Fibroblast of lung (primary cell): ENCODE results near the gene C17orf67. TPM values are rescaled to one million over a fixed set of nuclear protein-coding genes. Genes with fewer than 3 reads are reported as not detected.

Experiments used
- DNase-seq, 2 donors: peaks; one replicate each; pipeline versions ENCODE4 v3.0.0 to v3.0.0-alpha.2; 2010; ENCODE audit warnings: low read depth in 2 of 2
- H2AFZ ChIP-seq: 2 replicates; pipeline ENCODE4 v1.5.1; 2012; ENCODE audit warnings: low read length, control low read depth, inconsistent platforms
- H3K27ac ChIP-seq: 2 replicates; pipeline ENCODE4 v1.5.1; 2011; ENCODE audit warnings: low read length, control low read depth; ENCODE audit not compliant: insufficient read depth
- H3K27me3 ChIP-seq: 2 replicates; pipeline ENCODE4 v1.5.1; 2011; ENCODE audit warnings: mild to moderate bottlenecking, low read length; ENCODE audit not compliant: control insufficient read depth, insufficient read depth
- H3K36me3 ChIP-seq: 2 replicates; pipeline ENCODE4 v1.5.1; 2011; ENCODE audit warnings: low read length; ENCODE audit not compliant: control insufficient read depth, insufficient read depth
- H3K4me1 ChIP-seq: 2 replicates; pipeline ENCODE4 v1.5.1; 2011; ENCODE audit warnings: low read length; ENCODE audit not compliant: control insufficient read depth, insufficient read depth; ENCODE audit errors: extremely low read depth
- H3K4me2 ChIP-seq: 2 replicates; pipeline ENCODE4 v1.5.1; 2011; ENCODE audit warnings: low read length, control low read depth; ENCODE audit not compliant: insufficient read depth; ENCODE audit errors: extremely low read depth
- H3K4me3 ChIP-seq, 4 experiments: fragments of 200-600 bp in 1 of 4; sonication (generic) in 1 of 4; replicated peaks in 1 of 4; 2 replicates each; pipeline ENCODE4 v1.5.1; 2011 to 2016; ENCODE audit warnings: low read length in 4 of 4, low read depth in 3 of 4, mild to moderate bottlenecking in 3 of 4, control low read depth in 2 of 4, inconsistent platforms in 1 of 4, mixed read lengths in 1 of 4; ENCODE audit not compliant: insufficient read depth in 1 of 4; ENCODE audit errors: control extremely low read depth in 1 of 4
- H3K79me2 ChIP-seq: 2 replicates; pipeline ENCODE4 v1.5.1; 2012; ENCODE audit warnings: mild to moderate bottlenecking, low read length, inconsistent platforms; ENCODE audit not compliant: control insufficient read depth, insufficient read depth
- H3K9ac ChIP-seq: 2 replicates; pipeline ENCODE4 v1.5.1; 2011; ENCODE audit warnings: mild to moderate bottlenecking, low read length, control low read depth; ENCODE audit not compliant: insufficient read depth
- H3K9me3 ChIP-seq: 2 replicates; pipeline ENCODE4 v1.5.1; 2012; ENCODE audit warnings: low read depth, low read length; ENCODE audit not compliant: control insufficient read depth, insufficient read depth
- H4K20me1 ChIP-seq: 2 replicates; pipeline ENCODE4 v1.5.1; 2011; ENCODE audit warnings: low read length; ENCODE audit not compliant: control insufficient read depth, insufficient read depth; ENCODE audit errors: extremely low read depth
- EZH2 ChIP-seq: IDR thresholded peaks from 2 replicates; pipeline ENCODE4 v1.5.1; 2012; ENCODE audit warnings: low read length, control low read depth, mild to moderate bottlenecking; ENCODE audit errors: missing control alignments
- polyA plus RNA-seq, 2 donors: library from polyadenylated mRNA; depleted of rRNA in 1 of 2; stranded (reverse) in 1 of 2; unstranded in 1 of 2; fragments of >200 nt; gene quantifications; 2 replicates each; pipeline ENCODE4 v1.2.1, GENCODE V29; 2011 to 2012; ENCODE audit warnings: missing spikeins in 1 of 2
- total RNA-seq: library from RNA; depleted of rRNA; stranded (reverse); fragments of >200 nt; gene quantifications from 2 replicates; pipeline ENCODE4 v1.2.1, GENCODE V29; 2014
- TF ChIP-seq, protein P1 (sequence below), 2 donors: IDR thresholded peaks in 1 of 2; conservative IDR thresholded peaks in 1 of 2; 1 replicate in 1 of 2; 2 replicates in 1 of 2; pipeline ENCODE4 v1.5.1; 2011 to 2012; ENCODE audit warnings: low read length in 2 of 2, control low read depth in 1 of 2, inconsistent platforms in 1 of 2, low read depth in 1 of 2, mild to moderate bottlenecking in 1 of 2

Gene C17orf67
- total and polyA plus RNA-seq, 2 donors (not counting 1 experiment from before 2014, with no cell fraction given): 0.45 to 1.7 TPM

DNA sequence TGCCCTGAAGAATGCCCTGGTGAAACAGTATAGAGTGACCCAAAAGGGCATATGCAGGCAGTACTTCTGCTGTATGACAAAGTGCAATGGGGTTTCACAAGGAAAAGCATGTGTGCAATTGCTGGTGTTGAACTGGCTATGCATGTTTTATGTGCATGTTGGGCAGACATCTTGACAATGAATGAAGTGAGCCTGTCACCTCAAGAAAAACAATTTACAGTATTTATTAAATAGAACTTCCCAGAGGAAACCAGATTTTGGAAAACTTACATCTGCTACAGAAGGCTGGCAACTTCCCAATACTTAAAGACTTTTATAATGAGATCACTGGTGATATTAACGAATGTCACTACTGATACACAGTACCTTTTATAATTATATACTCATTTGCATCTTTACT is 30.6 kb downstream of the C17orf67 start:
- Histone ChIP-seq H3K9ac (no peak overlapping the region), H3K4me1 (no peaks in the 10 kb centered on the region), H3K9me3 (no peaks in the 10 kb centered on the region), H3K4me2 (no peak overlapping the region), H2AFZ (no peak overlapping the region), H3K4me3 (no peak overlapping the region), H3K27ac (no peak overlapping the region), H3K36me3 (no peaks in the 10 kb centered on the region), H4K20me1 (no peaks in the 10 kb centered on the region), H3K79me2 (no peaks in the 10 kb centered on the region), H3K27me3 (no peaks in the 10 kb centered on the region)
- DNase-seq: peak in 1 of 2 donors; percentile 29
- no peak for TF ChIP-seq EZH2
- TF ChIP-seq, protein P1, sequence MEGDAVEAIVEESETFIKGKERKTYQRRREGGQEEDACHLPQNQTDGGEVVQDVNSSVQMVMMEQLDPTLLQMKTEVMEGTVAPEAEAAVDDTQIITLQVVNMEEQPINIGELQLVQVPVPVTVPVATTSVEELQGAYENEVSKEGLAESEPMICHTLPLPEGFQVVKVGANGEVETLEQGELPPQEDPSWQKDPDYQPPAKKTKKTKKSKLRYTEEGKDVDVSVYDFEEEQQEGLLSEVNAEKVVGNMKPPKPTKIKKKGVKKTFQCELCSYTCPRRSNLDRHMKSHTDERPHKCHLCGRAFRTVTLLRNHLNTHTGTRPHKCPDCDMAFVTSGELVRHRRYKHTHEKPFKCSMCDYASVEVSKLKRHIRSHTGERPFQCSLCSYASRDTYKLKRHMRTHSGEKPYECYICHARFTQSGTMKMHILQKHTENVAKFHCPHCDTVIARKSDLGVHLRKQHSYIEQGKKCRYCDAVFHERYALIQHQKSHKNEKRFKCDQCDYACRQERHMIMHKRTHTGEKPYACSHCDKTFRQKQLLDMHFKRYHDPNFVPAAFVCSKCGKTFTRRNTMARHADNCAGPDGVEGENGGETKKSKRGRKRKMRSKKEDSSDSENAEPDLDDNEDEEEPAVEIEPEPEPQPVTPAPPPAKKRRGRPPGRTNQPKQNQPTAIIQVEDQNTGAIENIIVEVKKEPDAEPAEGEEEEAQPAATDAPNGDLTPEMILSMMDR (conservative IDR thresholded peaks at IDR 0.05 in 1 of 2, IDR thresholded peaks at IDR 0.05 in 1 of 2; ENCODE audit: low read depth in 1 of 2, low read length in 2 of 2): no peak

DNA sequence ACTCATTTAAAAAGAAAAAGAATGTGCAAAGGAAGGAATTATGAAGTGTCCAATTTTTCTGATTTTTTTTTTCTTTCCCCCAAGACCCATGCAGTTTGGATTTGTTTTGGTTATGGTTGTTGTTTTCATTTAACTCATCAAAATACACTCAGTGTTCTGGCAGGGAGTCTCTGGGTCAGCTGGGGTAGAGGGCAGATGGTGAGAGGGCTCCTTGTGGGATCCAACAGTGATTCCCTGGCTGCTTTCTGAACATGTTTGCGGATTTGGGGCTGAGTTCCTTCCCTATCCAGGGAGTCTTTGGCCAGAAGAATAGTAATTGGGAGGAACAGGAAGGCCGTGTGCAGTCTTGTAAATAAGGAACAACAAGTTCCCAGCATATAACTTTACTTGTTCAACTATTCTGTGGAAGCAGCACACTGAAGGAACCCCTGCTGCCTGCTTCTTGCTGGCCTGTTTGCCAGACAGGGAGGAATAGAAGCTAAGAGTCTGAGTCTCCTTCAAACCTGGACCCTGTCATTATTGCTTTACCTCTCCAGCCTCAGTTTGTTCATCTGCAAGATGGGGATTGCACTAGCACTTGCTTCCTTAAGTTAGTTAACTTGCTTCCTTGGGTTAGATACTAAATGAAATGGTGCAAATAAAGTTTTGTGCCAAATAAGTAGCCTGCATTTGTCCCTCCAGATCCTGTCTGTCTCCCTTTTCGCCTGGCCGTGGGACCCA is 32.1 kb downstream of the C17orf67 start:
- H3K79me2 ChIP-seq: no peaks in the 10 kb centered on the region
- H3K4me1 ChIP-seq: no peaks in the 10 kb centered on the region
- H3K4me2 ChIP-seq: no peak overlapping the region
- H4K20me1 ChIP-seq: no peaks in the 10 kb centered on the region
- DNase-seq: peak in 1 of 2 donors; percentile 29
- H3K27me3 ChIP-seq: no peaks in the 10 kb centered on the region
- no peak overlapping the region for H3K27ac ChIP-seq
- TF ChIP-seq, protein P1 (conservative IDR thresholded peaks at IDR 0.05 in 1 of 2, IDR thresholded peaks at IDR 0.05 in 1 of 2; ENCODE audit: low read depth in 1 of 2, low read length in 2 of 2): no peak
- TF ChIP-seq EZH2: no peak
- H3K4me3 ChIP-seq: no peak overlapping the region
- no peak overlapping the region for H3K9ac ChIP-seq
- no peak overlapping the region for H2AFZ ChIP-seq
- no peaks in the 10 kb centered on the region for H3K9me3 ChIP-seq
- H3K36me3 ChIP-seq: no peaks in the 10 kb centered on the region

DNA sequence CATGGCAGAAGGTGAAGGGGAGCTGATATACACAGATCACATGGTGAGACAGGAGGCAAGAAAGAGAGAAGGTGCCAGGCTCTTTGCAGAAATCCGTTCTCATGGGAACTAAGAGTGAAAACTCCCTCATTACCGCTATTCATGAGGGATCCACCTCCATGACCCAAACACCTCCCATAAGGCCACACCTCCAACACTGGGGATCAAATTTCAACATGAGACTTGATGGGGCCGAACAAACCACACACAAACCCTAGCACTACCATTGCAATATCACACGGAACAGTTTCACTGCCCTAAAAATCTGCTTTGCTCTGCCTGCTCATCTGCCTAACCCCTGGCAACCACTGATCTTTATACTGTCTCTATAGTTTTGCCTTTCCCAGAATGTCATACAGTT is 34.8 kb downstream of the C17orf67 start:
- no peak overlapping the region for H3K4me2 ChIP-seq
- H3K27me3 ChIP-seq: no peaks in the 10 kb centered on the region
- H3K9ac ChIP-seq: no peak overlapping the region
- no peaks in the 10 kb centered on the region for H3K9me3 ChIP-seq
- peak in 1 of 2 donors; percentile 20 for DNase-seq
- H3K36me3 ChIP-seq: no peaks in the 10 kb centered on the region
- no peaks in the 10 kb centered on the region for H4K20me1 ChIP-seq
- no peak overlapping the region for H3K4me3 ChIP-seq
- TF ChIP-seq, protein P1 (conservative IDR thresholded peaks at IDR 0.05 in 1 of 2, IDR thresholded peaks at IDR 0.05 in 1 of 2; ENCODE audit: low read depth in 1 of 2, low read length in 2 of 2): no peak
- TF ChIP-seq EZH2: no peak
- no peaks in the 10 kb centered on the region for H3K4me1 ChIP-seq
- no peak overlapping the region for H3K27ac ChIP-seq
- no peak overlapping the region for H2AFZ ChIP-seq
- H3K79me2 ChIP-seq: no peaks in the 10 kb centered on the region
